Pancreas (tissue), 10 donors: ENCODE results near the gene LTK. TPM values are rescaled to one million over a fixed set of nuclear protein-coding genes. Genes with fewer than 3 reads are reported as not detected.

ENCODE experiments used
- ATAC-seq, 4 donors: fragments of 200-7000 bp; cut with Tn5 transposase; one replicate each; pipeline versions ENCODE4 v1.8.0 to v1.9.1; 2020; ENCODE audit warnings: mild to moderate bottlenecking in 4 of 4, moderate library complexity in 4 of 4
- DNase-seq, 6 donors: peaks; one replicate each; pipeline ENCODE4 v3.0.0-alpha.2; 2020
- FAIRE-seq: peaks from 2 replicates; lab custom pipeline; 2012; peaks lifted over from hg19 to GRCh38; lab: Jason Lieb, UNC
- H3K27ac ChIP-seq, 4 donors: fragments of 200-600 bp; sonication (generic); 1 replicate in 3 of 4; 2 replicates in 1 of 4; pipeline versions ENCODE4 v1.5.0 to v1.8.0; 2020
- H3K27me3 ChIP-seq, 4 donors: fragments of 200-600 bp; one replicate each; pipeline ENCODE4 v1.8.0; 2021
- H3K36me3 ChIP-seq, 3 donors: fragments of 200-600 bp; sonication (generic) in 1 of 3; one replicate each; pipeline versions ENCODE4 v1.5.0 to v1.8.0; 2020 to 2021
- H3K4me1 ChIP-seq, 3 donors: fragments of 200-600 bp; one replicate each; pipeline ENCODE4 v1.8.0; 2021
- H3K4me3 ChIP-seq, 4 donors: fragments of 200-600 bp; sonication (generic) in 2 of 4; one replicate each; pipeline versions ENCODE4 v1.5.0 to v1.8.0; 2020 to 2021
- H3K9me3 ChIP-seq, 4 donors: fragments of 200-600 bp; one replicate each; pipeline ENCODE4 v1.8.0; 2021
- WGBS, 2 donors: extraction: QIAGEN DNeasy Blood & Tissue Kit; methylation state at CpG; one replicate each; pipeline ENCODE4 v1.1.7; 2013; 5-methylcytosine and 5-hydroxymethylcytosine counted together
- intact Hi-C, 3 donors: fragments of 100-400 bp; cut with DNase I; formaldehyde crosslinking; loops; one replicate each; pipeline versions ENCODE4 v1.11.1 to v1.14.2; 2022
- polyA plus RNA-seq, 2 donors: library from polyadenylated mRNA; stranded (reverse); fragments of 200-250 nt; gene quantifications; one replicate each; pipeline ENCODE4 v1.2.3, GENCODE V29; 2013
- total RNA-seq, 6 donors: library from RNA; stranded (reverse); fragmentation: NEBNext Ultra II Directional in 4 of 6; extraction: Animal tissue kit (Norgen Biotek cat#: 25700) in 4 of 6; gene quantifications; one replicate each; pipeline versions ENCODE4 v1.2.1 to v1.2.4, GENCODE V29; 2021 to 2023
- TF ChIP-seq, protein P1 (sequence below), 4 donors: fragments of 200-600 bp; sonication (generic) in 3 of 4; IDR thresholded peaks; one replicate each; pipeline versions ENCODE4 v1.5.0 to v1.8.0; 2021; ENCODE audit warnings: antibody characterized with exemption in 4 of 4
- donor health status: healthy with polysubstance abuse.
- donor health status: DM: no; HTN: no; CAD: no; lungs with moderate emphysema.
- donor health status: DM: no; HTN: no; CAD: no.
- donor health status: control.
- donor health status: control.
- donor health status: Bipolar disorder and iron deficiency.
- donor health status: DM: yes; HTN: yes; CAD: no.
- donor health status: DM: no; HTN: no; CAD: no.
- donor health status: DM: no; HTN: no; CAD: no.
- donor health status: DM: yes; HTN: yes; CAD: no.

LTK gene
- total and polyA plus RNA-seq, 8 donors, result 0.17 to 0.63 (median 0.26) TPM

DNA sequence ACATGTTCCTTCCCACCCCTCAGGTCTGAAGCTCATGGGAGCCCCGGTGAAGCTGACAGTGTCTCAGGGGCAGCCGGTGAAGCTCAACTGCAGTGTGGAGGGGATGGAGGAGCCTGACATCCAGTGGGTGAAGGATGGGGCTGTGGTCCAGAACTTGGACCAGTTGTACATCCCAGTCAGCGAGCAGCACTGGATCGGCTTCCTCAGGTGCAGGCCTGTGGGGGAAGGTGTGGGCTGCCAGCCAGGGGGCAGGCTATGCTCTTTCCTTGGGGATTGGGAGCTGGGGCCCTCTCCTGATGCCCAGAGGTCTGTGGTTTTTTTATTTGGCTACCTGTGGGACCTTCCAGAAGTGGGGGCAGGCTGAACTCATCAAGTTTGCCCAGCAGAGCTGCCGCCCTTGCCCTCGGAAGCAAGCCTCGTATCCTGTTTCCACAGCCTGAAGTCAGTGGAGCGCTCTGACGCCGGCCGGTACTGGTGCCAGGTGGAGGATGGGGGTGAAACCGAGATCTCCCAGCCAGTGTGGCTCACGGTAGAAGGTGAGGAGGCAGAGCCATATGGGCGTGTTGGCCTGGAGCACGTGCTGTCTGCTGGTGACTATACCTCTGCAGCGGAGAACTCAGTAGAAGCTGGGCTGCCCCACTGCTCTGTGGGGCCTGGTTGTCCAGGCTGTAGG lies 47.6 kb upstream of the LTK start:
- Histone ChIP-seq H3K27me3 (no peaks in the 10 kb centered on the region), H3K9me3 (no peaks in the 10 kb centered on the region), H3K27ac (no peak overlapping the region), H3K36me3 (no peaks in the 10 kb centered on the region), H3K4me3 (no peak overlapping the region), H3K4me1 (peaks cover 0 to 10% (median 0%) of the 10 kb centered on the region in 3 donors)
- WGBS, 2 donors, result 88 to 91% methylated on average over 16 of the region's 16 CpGs
- peak in 1 of 6 donors; percentile 60 for DNase-seq
- TF ChIP-seq, protein P1, sequence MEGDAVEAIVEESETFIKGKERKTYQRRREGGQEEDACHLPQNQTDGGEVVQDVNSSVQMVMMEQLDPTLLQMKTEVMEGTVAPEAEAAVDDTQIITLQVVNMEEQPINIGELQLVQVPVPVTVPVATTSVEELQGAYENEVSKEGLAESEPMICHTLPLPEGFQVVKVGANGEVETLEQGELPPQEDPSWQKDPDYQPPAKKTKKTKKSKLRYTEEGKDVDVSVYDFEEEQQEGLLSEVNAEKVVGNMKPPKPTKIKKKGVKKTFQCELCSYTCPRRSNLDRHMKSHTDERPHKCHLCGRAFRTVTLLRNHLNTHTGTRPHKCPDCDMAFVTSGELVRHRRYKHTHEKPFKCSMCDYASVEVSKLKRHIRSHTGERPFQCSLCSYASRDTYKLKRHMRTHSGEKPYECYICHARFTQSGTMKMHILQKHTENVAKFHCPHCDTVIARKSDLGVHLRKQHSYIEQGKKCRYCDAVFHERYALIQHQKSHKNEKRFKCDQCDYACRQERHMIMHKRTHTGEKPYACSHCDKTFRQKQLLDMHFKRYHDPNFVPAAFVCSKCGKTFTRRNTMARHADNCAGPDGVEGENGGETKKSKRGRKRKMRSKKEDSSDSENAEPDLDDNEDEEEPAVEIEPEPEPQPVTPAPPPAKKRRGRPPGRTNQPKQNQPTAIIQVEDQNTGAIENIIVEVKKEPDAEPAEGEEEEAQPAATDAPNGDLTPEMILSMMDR (IDR thresholded peaks at IDR 0.05), result no peak
- intact Hi-C loops, result no loop called here
- ATAC-seq, result no peak
- FAIRE-seq, result no peak

DNA sequence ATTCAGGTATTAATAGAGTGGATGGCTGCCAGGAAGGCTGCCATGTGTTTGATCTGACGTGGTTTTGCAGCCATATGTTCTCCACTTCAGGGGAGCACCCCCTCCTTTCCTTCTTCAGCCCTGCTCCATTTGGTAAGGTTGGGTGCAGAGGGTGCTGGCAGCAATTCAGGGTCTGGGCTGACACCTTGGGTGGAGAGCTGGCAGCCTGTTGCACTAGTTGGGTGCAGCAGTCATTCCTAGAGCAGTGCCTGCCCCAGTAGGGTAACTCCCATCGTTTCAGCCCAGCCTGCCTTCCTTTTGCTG lies 46.9 kb upstream of the LTK start:
- ATAC-seq, result no peak
- 52 to 59% methylated on average over 2 of the region's 2 CpGs for WGBS, 2 donors
- FAIRE-seq, result no peak
- Histone ChIP-seq H3K27me3 (no peaks in the 10 kb centered on the region), H3K4me1 (peaks cover 0 to 10% (median 0%) of the 10 kb centered on the region in 3 donors), H3K27ac (no peak overlapping the region), H3K36me3 (no peaks in the 10 kb centered on the region), H3K4me3 (no peak overlapping the region), H3K9me3 (no peaks in the 10 kb centered on the region)
- intact Hi-C loops, result no loop called here
- TF ChIP-seq, protein P1 (IDR thresholded peaks at IDR 0.05), result no peak
- DNase-seq, result no peak

DNA sequence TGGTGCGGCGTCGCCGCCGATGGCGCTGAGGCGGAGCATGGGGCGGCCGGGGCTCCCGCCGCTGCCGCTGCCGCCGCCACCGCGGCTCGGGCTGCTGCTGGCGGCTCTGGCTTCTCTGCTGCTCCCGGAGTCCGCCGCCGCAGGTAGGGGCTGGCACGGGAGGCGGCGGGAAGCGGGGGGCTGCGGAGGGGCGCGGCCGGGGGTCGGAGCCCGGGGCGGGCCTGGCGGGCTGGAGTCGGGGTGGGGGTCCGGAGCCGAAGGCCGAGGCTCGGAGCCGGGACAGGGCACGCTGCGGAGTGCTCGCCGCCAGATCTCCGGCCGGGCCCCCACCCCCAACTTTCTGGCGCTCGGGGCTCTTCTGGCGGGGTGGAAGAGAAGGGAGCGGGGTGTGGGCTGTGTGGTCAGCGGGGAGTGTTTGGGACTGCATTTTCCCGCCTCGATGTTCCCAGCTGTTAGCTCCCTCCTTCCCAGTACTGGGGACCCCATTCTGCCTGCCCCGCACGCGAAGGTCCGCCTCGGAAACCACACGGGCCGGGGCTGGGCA lies 45.7 kb upstream of the LTK start:
- Histone ChIP-seq H3K9me3 (no peaks in the 10 kb centered on the region), H3K4me1 (peaks cover 0 to 10% (median 0%) of the 10 kb centered on the region in 3 donors), H3K4me3 (peak overlapping the region; percentile 31 to 64 (median 61)), H3K36me3 (no peaks in the 10 kb centered on the region), H3K27me3 (no peaks in the 10 kb centered on the region), H3K27ac (no peak overlapping the region)
- ATAC-seq (peak in 2 of 4 donors; percentile 1 to 10), FAIRE-seq (no peak), DNase-seq (peak in 1 of 6 donors; percentile 77)
- TF ChIP-seq, protein P1 (IDR thresholded peaks at IDR 0.05), result no peak
- intact Hi-C loops, result no loop called here
- 2 to 4% methylated on average over 48 to 60 of the region's 60 CpGs for WGBS, 2 donors

DNA sequence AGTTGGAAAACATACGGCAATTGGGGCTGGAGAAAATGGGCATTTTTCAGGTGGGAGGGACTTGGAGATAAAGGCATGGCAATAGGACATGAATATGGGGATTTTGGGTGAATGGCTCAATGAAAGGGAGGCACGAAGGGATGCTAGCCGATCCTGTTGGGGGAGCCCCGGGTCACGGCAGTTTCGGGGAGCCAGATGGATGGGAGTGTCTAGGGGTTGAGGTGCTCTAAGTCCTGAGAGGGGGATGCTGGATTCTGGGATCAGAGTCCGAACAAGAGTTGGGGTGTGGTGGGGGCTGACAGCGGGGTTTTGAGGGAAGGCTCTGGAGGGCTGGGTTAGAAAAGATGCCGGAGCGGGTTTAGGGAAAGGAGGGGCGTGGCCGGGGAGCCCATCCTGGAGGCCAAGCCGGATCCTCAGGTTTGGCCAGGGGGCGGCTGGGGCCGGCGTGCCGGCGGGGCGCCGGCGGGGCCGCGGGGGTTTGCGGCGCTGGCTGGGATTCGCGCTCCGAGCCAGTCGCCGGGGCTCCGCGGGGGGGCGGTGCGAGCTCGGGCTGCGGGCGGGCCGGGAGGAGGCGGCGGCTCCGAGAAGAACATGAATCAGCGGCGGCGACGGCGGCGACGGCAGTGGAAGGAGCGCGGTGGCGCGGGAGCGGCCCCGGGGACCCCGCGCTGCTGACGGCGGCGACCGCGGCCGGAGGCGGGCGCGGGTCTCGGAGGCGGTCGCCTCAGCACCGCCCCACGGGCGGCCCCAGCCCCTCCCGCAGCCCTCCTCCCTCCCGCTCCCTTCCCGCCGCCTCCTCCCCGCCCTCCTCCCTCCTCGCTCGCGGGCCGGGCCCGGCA lies 45.0 kb upstream of the LTK start, which contains the start of gene TYRO3:
TSS of gene TYRO3 (plus strand) at position 813 of the 839 bp plus-strand sequence. CDS start 46 bp downstream, outside the sequence.
- peak; percentile 59 to 86 (median 72) for DNase-seq
- Histone ChIP-seq H3K4me3 (peak within 1 kb of the TSS; percentile 31 to 64 (median 61)), H3K27ac (no peak within 1 kb of the TSS), H3K9me3 (no peaks in the 10 kb centered on the region), H3K4me1 (peaks cover 0 to 10% (median 0%) of the 10 kb centered on the region in 3 donors), H3K27me3 (no peaks in the 10 kb centered on the region), H3K36me3 (no peaks in the 10 kb centered on the region)
- intact Hi-C loops, result no loop called here
- WGBS, 2 donors, result 1% methylated on average over 33 to 81 of the region's 81 CpGs
- peak; percentile 61 to 84 (median 75) for ATAC-seq
- no peak for FAIRE-seq
- TF ChIP-seq, protein P1 (IDR thresholded peaks at IDR 0.05), result no peak
